ENCODE data around the gene LAMTOR1. TPM values are rescaled to one million over a fixed set of nuclear protein-coding genes. Genes with fewer than 3 reads are reported as not detected.

Gene LAMTOR1
- total and polyA plus RNA-seq, 2 of the 8 experiments (the other 6 are each of a cell fraction or from before 2014, with no cell fraction given): 82.1 to 160 TPM

DNA sequence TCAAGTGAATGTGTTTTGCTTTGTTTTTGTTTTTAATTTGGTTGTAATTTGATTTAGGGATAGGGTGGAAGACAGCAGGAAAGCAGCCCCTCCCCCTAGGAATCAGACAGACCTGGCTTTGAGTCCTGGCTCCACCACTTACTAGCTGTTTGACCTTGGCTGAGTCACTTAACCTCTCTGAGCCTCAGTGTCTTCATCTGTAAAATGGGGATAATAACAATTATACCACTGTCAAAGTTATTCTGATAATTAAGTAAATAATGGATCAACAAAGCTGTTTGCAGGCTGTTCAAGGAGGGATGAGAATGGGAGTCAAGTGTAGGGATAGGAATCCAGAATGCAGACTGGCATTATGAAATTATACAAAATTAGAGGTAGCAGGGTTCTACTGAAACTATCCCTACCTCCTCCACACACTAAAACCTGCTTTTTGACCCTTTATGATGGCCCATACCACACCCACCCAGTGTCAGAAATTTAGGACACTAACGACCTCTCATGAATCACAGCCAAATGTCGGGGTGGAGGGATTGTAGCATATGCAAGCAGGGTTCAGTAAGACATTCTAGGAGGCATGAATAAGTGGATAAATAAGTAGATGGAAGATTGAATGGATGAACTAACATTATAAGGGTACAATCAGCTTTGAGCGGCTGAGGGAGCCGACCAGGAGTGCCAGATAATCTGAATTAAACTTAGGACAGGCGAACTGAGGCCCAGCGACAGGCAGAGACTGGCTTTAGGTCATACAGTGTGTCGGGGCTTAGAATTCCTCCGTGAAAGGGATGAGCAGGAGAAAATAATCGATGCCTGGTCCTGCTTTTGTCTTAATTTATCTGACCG is 8.4 kb upstream of the LAMTOR1 start:
- peaks cover 4% of the 10 kb centered on the region for H3K23me2 ChIP-seq (ENCODE audit: low read depth, low read length)
- no peak for FAIRE-seq
- CTCF ChIA-PET (ENCODE audit: partially characterized antibody): interaction anchor here (1.1 to 2.0 kb wide), 3 partner anchors 72 to 126 kb away, joined by 4 to 8 read pairs (median 5); no protein-coding TSS in a partner anchor
- H2BK120ac ChIP-seq (replicated peaks; ENCODE audit: low read depth, low read length): no peak overlapping the region
- H3K79me2 ChIP-seq (ENCODE audit: control insufficient read depth in 1 of 2, insufficient read depth in 2 of 2, low read length in 2 of 2): no peaks in the 10 kb centered on the region
- 19% methylated on average over 10 of the region's 10 CpGs; no CpG with 5 or more reads in 1 of the 2 experiments for WGBS, 2 experiments (ENCODE audit: extremely low coverage in 1 of 2, insufficient coverage in 1 of 2, insufficient read length in 1 of 2, insufficient replicate concordance in 2 of 2, low coverage in 1 of 2, low lambda C conversion rate in 2 of 2, missing lambda C conversion rate in 1 of 2)
- peak overlapping the region; percentile 72 for H2BK5ac ChIP-seq (ENCODE audit: low read depth, low read length)
- H3K4me1 ChIP-seq (replicated peaks in 1 of 4; ENCODE audit: control insufficient read depth in 3 of 4, insufficient read depth in 4 of 4, low read length in 3 of 4): peaks cover 0 to 4% (median 0%) of the 10 kb centered on the region in 4 experiments; a peak in 4 of 7 replicates
- H2AK5ac ChIP-seq (ENCODE audit: low read depth, low read length): peak overlapping the region; percentile 19; the same call in 1 of the 2 replicates
- no peak overlapping the region for H4K91ac ChIP-seq (replicated peaks; ENCODE audit: insufficient read length, low read length)
- H2BK15ac ChIP-seq (ENCODE audit: low read length): no peak overlapping the region
- POLR2A ChIA-PET (ENCODE audit: partially characterized antibody): interaction anchor here (0.6 to 2.5 kb wide), 32 partner anchors 9 to 665 kb away, joined by 3 to 41 read pairs (median 5); partner anchors contain the start of genes INPPL1, LAMTOR1, LRRC51 and NUMA1
- H3K23ac ChIP-seq (ENCODE audit: insufficient read length): no peak overlapping the region
- H4K20me1 ChIP-seq (replicated peaks in 1 of 2; ENCODE audit: control insufficient read depth in 1 of 2, insufficient read depth in 2 of 2, low read length in 2 of 2): no peaks in the 10 kb centered on the region
- H2BK20ac ChIP-seq (ENCODE audit: low read length): no peak overlapping the region
- no peak overlapping the region for H2AFZ ChIP-seq (ENCODE audit: low read length)
- peak overlapping the region; percentile 78 to 94 (median 87) for H3K4me3 ChIP-seq (ENCODE audit: extremely low read depth in 1 of 4, insufficient read depth in 2 of 4, low read depth in 3 of 4, low read length in 4 of 4)
- no peak overlapping the region for H3K4ac ChIP-seq (replicated peaks; ENCODE audit: insufficient read length, low read depth, low read length)
- DNase-seq (ENCODE audit: low read depth in 1 of 2, low spot score in 2 of 2): no peak
- H3K9ac ChIP-seq (replicated peaks in 1 of 4; ENCODE audit: extremely low read depth in 1 of 4, low read depth in 3 of 4, low read length in 3 of 4): peak overlapping the region; percentile 72 to 99 (median 91)
- H4K5ac ChIP-seq (ENCODE audit: insufficient read length, low read depth, low read length): peak overlapping the region; percentile 24
- peaks cover 0 to 6% (median 0%) of the 10 kb centered on the region in 4 experiments; a peak in 6 of 7 replicates for H3K27me3 ChIP-seq (replicated peaks in 1 of 4; ENCODE audit: control insufficient read depth in 3 of 4, extremely low read depth in 1 of 4, insufficient read depth in 3 of 4, low read length in 3 of 4)
- H3K14ac ChIP-seq (ENCODE audit: insufficient read length): no peak overlapping the region
- no peak overlapping the region for H3K18ac ChIP-seq (ENCODE audit: extremely low read depth, low read length)
- peak overlapping the region; percentile 14 for H3K56ac ChIP-seq (replicated peaks; ENCODE audit: insufficient read length, low read depth, low read length)
- H3K27ac ChIP-seq (ENCODE audit: low read depth, low read length): peak overlapping the region; percentile 77
- no peak overlapping the region for H2BK12ac ChIP-seq (ENCODE audit: low read depth, low read length)
- H3K9me3 ChIP-seq (ENCODE audit: insufficient read depth in 2 of 2, low read depth in 1 of 2, low read length in 1 of 2): no peaks in the 10 kb centered on the region
- H4K8ac ChIP-seq (ENCODE audit: extremely low read depth, insufficient read depth, low read length): peak overlapping the region; percentile 83; the same call in 1 of the 2 replicates
- H3K4me2 ChIP-seq (ENCODE audit: insufficient read depth in 1 of 2, low read depth in 2 of 2, low read length in 2 of 2): peak overlapping the region; percentile 76 to 82
- H3K79me1 ChIP-seq (ENCODE audit: low read depth, low read length): no peaks in the 10 kb centered on the region; the same call in 1 of the 2 replicates
- peak; percentile 28 for TF ChIP-seq SAP30 (IDR thresholded peaks at IDR 0.05; ENCODE audit: insufficient read depth, insufficient replicate concordance, low read length)
- peak; percentile 75 for TF ChIP-seq KDM1A (IDR thresholded peaks at IDR 0.05; ENCODE audit: borderline replicate concordance, low read length)
- TF ChIP-seq GABPA (IDR thresholded peaks at IDR 0.05; ENCODE audit: borderline replicate concordance, insufficient read depth, low read length): no peak
- H3K36me3 ChIP-seq (ENCODE audit: control insufficient read depth in 2 of 4, insufficient read depth in 4 of 4, low read length in 3 of 4): peaks cover 0 to 2% (median 0%) of the 10 kb centered on the region in 4 experiments; a peak in 4 of 8 replicates
